Stimulated activated CD4-positive, alpha-beta T cell treated with anti-CD3 and anti-CD28 coated beads, Interleukin-2, amount 100 ng/mL, for 24 hours (primary cell): ENCODE results near the gene PRCD.
A peak's percentile ranks its signal among the peaks of the same experiment; 100 is the strongest.

Source experiments
- DNase-seq, 2 donors: peaks; one replicate each; pipeline ENCODE4 v3.0.0-alpha.2; 2020

Gene PRCD

GRCh38 chr17:76542566-76542971 is 2.7 kb downstream of the PRCD start:
- DNase-seq: no peak

GRCh38 chr17:76542984-76543383 is 3.1 kb downstream of the PRCD start:
- no peak for DNase-seq

GRCh38 chr17:76543482-76543825 is 3.6 kb downstream of the PRCD start:
- DNase-seq: no peak

GRCh38 chr17:76543826-76544545 is 4.1 kb downstream of the PRCD start:
- DNase-seq: no peak

- DNase-seq: no peak
These were observed 4.9 kb downstream of the PRCD start for GRCh38 chr17:76544546-76545365.

- DNase-seq: no peak
These were observed 6.2 kb downstream of the PRCD start for GRCh38 chr17:76545918-76546555.

- DNase-seq: no peak
These were observed 6.8 kb downstream of the PRCD start for GRCh38 chr17:76546556-76547182.

- DNase-seq: peak; percentile 46 to 57
These were observed 7.4 kb downstream of the PRCD start for GRCh38 chr17:76547183-76547641.

GRCh38 chr17:76547642-76548202 is 7.9 kb downstream of the PRCD start:
- DNase-seq: no peak

- DNase-seq: no peak
These were observed 8.8 kb downstream of the PRCD start for GRCh38 chr17:76548378-76549214.

GRCh38 chr17:76549215-76549518 is 9.3 kb downstream of the PRCD start:
- no peak for DNase-seq

GRCh38 chr17:76549539-76549938 is 9.7 kb downstream of the PRCD start:
- DNase-seq: no peak

GRCh38 chr17:76550712-76551615 is 11.1 kb downstream of the PRCD start:
- DNase-seq: no peak

GRCh38 chr17:76551685-76552084 is 11.8 kb downstream of the PRCD start:
- no peak for DNase-seq

GRCh38 chr17:76553178-76553908 is 13.5 kb downstream of the PRCD start:
- no peak for DNase-seq

- DNase-seq: no peak
These were observed 14.3 kb downstream of the PRCD start for GRCh38 chr17:76554131-76554530.

- peak; percentile 39 to 50 for DNase-seq
These were observed 17.0 kb downstream of the PRCD start for GRCh38 chr17:76556765-76557367.

- peak; percentile 93 for DNase-seq
These were observed 17.7 kb downstream of the PRCD start for GRCh38 chr17:76557368-76558197.
